SH-SY5Y (cell line): ENCODE data around the gene TRAPPC2L.

Source experiments
- GATA2 ChIP-seq: IDR thresholded peaks from 2 replicates; pipeline ENCODE4 v1.6.1; 2011; ENCODE audit warnings: mild to moderate bottlenecking, low read depth, low read length
- GATA3 ChIP-seq: IDR thresholded peaks from 2 replicates; pipeline ENCODE4 v1.6.1; 2011; ENCODE audit warnings: low read depth, mild to moderate bottlenecking, low read length, moderate library complexity

TRAPPC2L gene

DNA sequence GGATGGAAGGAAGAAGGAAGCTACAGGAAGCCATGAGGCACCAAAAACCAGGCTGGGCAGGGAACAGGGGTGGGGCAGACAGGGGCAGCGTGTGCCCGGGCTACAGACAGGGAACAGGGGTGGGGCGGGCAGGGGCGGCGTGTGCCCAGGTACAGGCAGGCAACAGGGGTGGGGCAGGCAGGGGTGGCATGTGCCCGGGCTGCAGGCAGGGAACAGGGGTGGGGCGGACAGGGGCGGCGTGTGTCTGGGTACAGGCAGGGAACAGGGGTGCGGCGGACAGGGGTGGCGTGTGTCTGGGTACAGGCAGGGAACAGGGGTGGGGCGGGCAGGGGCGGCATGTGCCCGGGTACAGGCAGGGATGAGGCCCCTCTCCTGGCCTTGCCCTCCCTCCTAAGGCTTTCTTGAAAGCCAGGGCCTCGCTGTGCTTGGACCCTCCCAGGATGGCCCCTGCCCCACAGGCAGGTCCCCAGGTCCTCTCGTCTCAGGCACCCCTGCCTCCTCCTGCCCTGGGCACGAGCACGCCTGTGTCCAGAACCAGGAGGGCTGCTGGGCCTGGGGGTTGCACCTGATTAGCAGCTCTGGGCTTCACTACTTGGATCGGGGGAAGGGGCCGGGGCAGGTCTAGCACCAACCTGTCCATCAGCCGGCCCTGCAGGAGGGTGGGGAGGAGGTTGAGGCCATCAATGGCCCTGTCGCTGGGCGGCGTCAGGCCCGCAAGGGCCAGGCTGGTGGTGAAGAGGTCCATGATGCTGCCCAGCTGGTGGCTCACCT is 30.7 kb upstream of the TRAPPC2L start:
- TF ChIP-seq GATA3 (no peak), GATA2 (no peak)

DNA sequence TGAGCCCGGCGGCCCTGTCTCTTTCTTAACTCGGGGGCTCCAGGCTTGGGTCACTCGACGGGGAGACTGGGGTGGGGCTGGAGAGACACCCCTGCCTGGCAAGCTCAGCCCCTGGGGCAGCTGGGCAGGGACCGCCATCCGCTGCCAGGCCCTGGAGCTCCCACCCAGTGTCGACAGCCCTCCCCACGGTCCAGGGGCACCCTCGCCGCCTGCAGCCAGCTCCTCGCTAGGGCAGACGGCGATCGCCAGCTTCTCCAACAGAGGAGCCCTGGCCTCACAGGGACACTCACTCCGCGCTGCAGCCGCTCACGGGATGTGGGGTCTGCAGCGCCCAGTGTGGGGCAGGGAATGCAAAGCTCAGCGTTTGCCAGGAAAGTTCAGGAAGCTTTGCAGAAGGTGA is 29.2 kb upstream of the TRAPPC2L start:
- TF ChIP-seq GATA3 (no peak), GATA2 (no peak)

DNA sequence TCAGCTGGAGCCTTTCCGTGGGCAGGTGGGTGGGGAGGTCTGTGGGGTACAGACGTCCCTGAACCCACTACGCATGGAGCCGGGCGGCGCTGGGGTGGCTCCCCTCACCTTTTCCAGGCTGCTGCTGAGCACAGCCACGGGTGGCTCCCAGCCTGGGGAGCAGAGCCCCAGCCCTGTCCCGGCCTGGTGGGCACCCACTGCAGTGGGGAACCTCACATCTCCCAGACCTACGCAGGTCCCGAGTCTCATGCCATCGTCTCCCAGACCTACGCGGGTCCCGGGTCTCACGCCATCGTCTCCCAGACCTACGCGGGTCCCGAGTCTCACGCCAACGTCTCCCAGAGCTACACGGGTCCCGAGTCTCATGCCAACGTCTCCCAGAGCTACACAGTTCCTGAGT is 28.2 kb upstream of the TRAPPC2L start:
- TF ChIP-seq GATA2 = no peak
- TF ChIP-seq GATA3 = no peak

DNA sequence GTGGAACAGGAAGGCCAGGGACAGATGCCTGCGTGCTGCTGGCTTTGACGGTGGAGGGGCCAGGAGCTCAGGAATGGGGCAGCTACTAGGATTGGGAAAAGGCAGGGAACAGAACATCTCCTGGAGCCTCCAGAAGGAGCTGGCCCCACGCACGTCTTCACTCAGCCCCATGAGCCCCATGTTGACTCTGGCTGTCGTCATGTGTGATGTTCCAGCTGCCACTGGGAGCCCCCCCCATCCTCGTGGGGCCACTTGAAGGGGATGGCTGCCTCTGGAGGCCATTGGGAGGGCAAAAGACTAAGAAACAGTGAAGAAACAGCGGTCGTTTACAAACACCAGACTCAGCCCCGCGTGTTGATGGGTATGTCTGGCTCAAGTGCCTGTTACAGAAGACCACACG is 26.7 kb upstream of the TRAPPC2L start:
- no peak for TF ChIP-seq GATA3
- no peak for TF ChIP-seq GATA2

DNA sequence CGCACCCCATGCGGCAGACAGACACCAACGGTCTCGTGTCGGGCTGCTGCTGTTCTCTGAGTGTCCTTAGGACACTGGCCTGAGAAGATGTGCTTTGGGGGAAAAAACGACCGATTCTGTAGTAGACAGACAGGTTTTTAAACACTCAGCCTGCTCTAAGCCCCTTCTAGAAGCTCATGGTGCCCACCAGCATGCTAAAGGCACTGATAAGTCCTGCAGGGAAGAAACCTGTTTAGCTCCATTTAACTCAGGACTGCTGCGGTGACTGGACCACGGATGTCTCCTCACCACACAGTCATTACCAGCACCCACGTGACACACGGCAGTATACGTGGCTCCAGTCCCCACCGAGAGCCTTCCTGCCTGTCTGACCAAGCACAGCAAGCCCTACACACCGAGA is 26.1 kb upstream of the TRAPPC2L start:
- TF ChIP-seq GATA2 = no peak
- no peak for TF ChIP-seq GATA3

DNA sequence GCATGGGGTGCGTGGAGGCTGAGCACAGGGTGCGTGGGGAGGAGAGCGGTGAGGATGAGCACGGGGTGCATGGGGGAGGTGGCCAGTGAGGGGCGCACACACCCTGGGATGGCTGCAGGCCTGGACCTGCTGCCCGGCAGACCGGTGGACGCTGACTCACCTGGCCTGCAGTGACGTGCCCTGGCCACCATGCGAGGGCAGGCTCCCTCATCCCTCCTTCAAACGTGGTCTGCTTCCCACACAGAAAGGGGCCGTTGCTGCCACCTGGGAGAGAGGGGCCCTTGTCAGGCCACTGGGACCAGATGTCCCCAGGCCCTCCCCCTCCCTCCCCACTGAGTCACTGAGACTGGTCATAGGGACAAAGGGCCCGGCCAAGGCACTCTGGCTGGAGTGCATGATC is 25.1 kb upstream of the TRAPPC2L start:
- TF ChIP-seq GATA2 (no peak), GATA3 (no peak)

DNA sequence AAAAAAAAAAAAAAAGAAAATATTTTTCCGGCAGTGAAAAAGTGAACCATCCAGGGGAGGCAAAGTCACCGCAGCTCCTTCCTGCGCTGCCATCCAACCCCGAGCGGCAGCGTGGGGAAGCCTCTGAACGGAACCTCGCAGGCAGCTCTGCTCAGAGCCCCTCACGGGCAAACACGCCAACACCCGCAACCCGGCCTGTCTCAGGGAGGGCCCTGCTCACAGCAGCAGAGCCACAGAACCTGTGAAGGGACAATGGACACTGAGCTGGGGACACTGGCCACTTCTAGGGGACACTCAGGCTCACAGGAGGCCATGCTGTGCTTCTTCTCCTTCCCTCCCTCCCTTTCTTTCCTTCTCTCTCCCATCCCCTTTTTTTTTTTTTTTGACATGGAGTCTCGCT is 23.8 kb upstream of the TRAPPC2L start:
- TF ChIP-seq GATA3 (no peak), GATA2 (no peak)

DNA sequence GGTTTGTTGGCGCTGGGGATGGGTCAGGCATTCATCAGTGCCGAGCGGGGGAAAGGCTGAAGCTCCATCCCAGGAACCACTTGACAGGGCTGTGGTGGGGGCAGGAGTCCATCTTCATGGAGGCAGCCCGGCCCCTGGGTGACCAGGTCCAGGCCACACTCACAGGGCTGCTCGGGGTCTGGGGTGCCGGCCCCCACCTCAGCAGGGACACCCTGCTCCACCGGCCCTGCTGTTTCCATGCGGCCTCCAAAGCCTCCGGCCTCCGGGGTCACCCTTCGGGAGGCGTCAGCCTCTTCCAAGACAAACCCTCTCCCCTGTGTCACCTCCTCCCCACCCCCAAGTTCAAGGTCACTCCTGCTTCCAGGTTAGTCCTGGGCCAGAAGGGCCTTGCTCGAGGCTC is 22.3 kb upstream of the TRAPPC2L start:
- no peak for TF ChIP-seq GATA3
- no peak for TF ChIP-seq GATA2

DNA sequence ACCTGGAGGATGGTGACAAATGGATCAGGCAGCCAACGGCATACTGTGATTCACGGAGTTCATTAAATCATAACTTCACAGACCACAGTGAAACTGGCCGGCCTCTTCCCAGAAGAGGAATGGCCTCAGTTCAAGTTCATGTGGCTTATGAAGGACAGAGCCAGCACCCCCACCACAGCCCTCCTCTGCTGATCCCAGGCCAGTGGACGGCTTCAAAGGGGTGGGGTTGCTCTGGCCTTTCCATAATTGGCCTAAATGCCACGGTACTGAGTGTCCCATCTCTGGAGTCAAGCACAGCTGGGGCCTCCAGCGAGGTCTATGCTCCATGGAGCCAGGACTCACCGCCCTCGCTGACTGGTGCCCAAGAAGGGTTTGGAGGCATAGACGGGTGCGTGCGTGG is 21.5 kb upstream of the TRAPPC2L start:
- no peak for TF ChIP-seq GATA2
- no peak for TF ChIP-seq GATA3

DNA sequence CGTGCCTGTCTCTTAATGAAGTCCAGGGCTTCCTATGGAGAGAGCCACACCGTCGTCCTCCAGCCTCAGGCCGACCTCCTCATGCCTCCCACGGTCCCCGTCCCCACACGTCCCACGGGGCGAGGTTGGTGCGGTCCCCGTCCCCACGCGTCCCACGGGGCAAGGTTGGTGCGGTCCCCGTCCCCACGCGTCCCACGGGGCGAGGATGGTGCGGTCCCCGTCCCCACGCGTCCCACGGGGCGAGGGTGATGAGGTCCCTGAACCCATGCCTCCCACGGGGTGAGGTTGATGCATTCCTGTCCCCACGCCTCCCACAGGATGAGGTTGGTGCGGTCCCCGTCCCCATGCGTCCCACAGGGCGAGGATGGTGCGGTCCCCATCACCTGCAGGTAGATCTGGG is 21.1 kb upstream of the TRAPPC2L start:
- TF ChIP-seq GATA2 (no peak), GATA3 (no peak)

DNA sequence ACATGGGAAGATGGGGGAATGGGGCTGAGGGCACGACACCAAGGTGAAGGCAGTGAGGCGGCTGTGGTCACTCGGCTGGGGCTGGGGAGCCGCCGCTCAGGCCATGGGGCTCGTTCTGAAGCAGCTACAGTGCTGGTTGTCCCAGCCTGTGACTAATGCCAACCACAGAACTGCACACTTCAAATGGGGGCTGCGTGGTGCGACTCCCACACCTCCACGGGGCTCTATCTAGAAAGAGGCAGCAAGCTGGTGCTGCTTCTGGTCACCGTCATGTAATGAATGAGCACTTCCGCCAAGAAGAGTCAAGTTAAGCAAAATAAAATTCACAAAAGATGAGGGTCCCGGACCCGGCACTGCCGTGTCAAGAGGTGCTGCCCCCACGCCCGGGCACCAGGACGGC is 20.1 kb upstream of the TRAPPC2L start:
- TF ChIP-seq GATA2 = no peak
- TF ChIP-seq GATA3 = no peak

DNA sequence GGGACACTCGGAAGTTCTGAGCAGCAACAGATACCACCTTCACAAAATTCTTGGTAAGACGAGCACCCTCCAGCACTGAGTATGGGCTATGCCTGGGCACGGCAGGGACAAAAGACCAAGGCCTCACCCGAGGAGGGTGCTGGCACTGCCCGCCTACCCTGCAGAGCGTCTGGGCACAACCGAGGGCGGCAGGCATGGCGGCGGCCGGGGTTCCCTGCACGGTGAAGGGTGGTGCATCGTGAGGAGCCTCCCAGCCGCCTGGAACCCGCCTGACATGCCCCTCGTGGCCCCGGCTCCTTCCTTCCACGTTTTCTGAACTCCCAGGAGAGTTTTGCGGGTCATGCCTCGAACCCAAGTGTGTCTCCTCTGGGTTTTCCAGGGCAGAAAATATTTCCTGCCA is 19.1 kb upstream of the TRAPPC2L start:
- TF ChIP-seq GATA3 (no peak), GATA2 (no peak)

DNA sequence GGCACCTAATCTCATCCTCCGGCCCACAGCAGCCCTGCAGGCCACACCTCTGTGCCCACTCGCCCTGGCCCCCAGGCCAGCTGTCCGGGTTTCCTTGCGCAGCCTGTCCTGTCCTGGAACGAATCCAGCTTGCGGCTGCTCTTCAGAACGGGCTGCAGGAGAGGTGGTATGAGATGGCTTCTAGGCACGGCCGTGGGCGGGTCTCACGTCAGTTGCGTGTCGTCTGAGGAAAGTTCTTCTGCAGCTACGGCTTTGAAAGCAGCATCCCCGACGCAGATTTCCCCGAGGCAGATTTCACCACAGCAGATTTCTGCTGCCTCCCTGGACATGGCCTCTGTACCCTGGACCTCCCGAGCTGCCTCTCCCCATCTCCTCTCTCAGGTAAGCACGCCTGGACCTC is 18.4 kb upstream of the TRAPPC2L start:
- TF ChIP-seq GATA3 = no peak
- TF ChIP-seq GATA2 = no peak

DNA sequence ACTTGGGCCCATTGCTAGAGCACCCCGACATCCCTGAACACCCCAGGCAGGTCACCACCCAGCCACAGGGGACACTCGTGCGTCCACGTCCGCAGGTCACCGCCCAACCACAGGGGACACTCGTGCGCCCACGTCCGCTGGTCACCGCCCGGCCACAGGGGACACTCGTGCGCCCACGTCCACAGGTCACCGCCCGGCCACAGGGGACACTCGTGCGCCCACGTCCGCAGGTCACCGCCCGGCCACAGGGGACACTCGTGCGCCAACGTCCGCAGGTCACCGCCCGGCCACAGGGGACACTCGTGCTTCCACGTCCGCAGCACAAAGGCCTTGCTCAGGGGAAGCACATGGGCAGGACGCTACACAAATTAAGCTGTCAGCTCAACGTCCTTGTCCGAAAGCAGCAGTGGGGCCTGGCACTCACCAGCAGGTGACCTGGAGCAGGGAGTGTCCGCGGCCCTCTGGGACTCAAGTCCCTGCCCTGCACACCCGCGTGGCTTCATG is 17.8 kb upstream of the TRAPPC2L start:
- TF ChIP-seq GATA3 (no peak), GATA2 (no peak)

DNA sequence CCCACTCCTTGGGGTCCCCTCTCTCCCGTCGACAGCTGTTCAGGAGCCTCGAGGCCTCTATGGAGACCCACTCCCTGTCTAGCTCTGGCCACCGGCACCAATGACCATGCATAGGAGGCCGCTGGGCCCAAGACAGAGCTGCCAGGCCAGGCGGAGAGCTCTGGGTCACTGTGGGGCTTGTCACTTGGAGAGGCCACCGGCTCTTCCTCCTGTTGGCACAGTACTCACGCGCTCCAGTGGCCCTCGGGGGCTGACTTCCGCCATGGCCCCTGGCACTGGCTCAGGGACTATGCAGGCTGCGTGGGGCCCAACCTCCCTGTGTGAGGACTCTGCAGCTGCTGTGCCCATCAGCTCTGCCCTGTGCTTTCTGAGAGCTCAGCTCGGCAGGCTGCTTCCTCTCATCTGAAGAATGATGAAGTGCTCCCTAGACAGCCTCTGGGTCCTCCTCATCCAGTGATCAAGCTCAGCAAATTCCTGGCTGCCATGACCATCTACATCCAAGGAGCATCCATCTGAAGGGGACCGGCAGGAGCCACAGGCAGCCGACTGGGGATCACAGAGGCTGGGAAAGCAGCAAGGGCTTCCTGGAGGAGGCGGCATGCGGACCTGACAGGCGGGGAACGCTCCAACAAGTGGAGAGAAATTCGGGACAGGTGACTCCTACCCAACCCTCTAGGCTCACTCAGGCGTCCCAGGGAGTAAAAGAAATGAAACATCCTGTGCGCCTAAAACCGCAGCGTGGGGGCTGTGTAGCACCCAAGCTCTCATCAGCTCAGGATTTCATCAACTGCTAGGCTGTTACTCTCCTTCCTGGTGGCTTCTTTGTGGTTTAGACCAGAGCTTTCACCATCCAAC is 17.0 kb upstream of the TRAPPC2L start:
- TF ChIP-seq GATA2 = no peak
- no peak for TF ChIP-seq GATA3
